Osteoblast (primary cell): Measurements from ENCODE around the gene ATP2B2. TPM values are rescaled to one million over a fixed set of nuclear protein-coding genes. Genes with fewer than 3 reads are reported as not detected.

Source experiments
- DNase-seq: peaks from one replicate; pipeline ENCODE4 v3.0.0; 2011; ENCODE audit warnings: low spot score, mixed read lengths; ENCODE audit not compliant: insufficient read length; ENCODE audit errors: missing footprints
- H2AFZ ChIP-seq: 2 replicates; pipeline ENCODE4 v1.6.0; 2011; ENCODE audit warnings: mild to moderate bottlenecking, low read length
- H3K27ac ChIP-seq: 2 replicates; pipeline ENCODE4 v1.5.1; 2011; ENCODE audit warnings: mild to moderate bottlenecking, low read depth, low read length, moderate library complexity
- H3K27me3 ChIP-seq: 2 replicates; pipeline ENCODE4 v1.6.0; 2012; ENCODE audit warnings: mild to moderate bottlenecking, control low read depth, inconsistent platforms, low read length, moderate library complexity; ENCODE audit not compliant: insufficient read depth
- H3K36me3 ChIP-seq: 2 replicates; pipeline ENCODE4 v1.5.1; 2011; ENCODE audit warnings: mild to moderate bottlenecking, low read length, control low read depth, moderate library complexity; ENCODE audit not compliant: insufficient read depth
- H3K4me1 ChIP-seq: 2 replicates; pipeline ENCODE4 v1.5.1; 2011; ENCODE audit warnings: mild to moderate bottlenecking, low read length, control low read depth, moderate library complexity; ENCODE audit not compliant: insufficient read depth
- H3K4me2 ChIP-seq: 2 replicates; pipeline ENCODE4 v1.6.0; 2011; ENCODE audit warnings: mild to moderate bottlenecking, low read length; ENCODE audit not compliant: insufficient read depth
- H3K4me3 ChIP-seq: fragments of 200-600 bp; sonication (generic); 3 replicates; pipeline ENCODE4 v1.5.1; 2012; ENCODE audit warnings: mild to moderate bottlenecking, low read length, inconsistent platforms; ENCODE audit not compliant: insufficient read depth
- H3K79me2 ChIP-seq: 2 replicates; pipeline ENCODE4 v1.6.0; 2012; ENCODE audit warnings: mild to moderate bottlenecking, low read length, control low read depth, inconsistent platforms; ENCODE audit not compliant: insufficient read depth
- H3K9me3 ChIP-seq: 2 replicates; pipeline ENCODE4 v1.5.1; 2011; ENCODE audit warnings: low read depth, low read length, control low read depth
- H4K20me1 ChIP-seq: 2 replicates; pipeline ENCODE4 v1.6.0; 2012; ENCODE audit warnings: mild to moderate bottlenecking, low read length, control low read depth; ENCODE audit not compliant: insufficient read depth
- CTCF ChIP-seq: IDR thresholded peaks from 2 replicates; pipeline ENCODE4 v1.5.1; 2011; ENCODE audit warnings: mild to moderate bottlenecking, low read depth, low read length, moderate library complexity; ENCODE audit errors: extremely low read depth
- total RNA-seq: library from RNA; depleted of rRNA; stranded (reverse); fragments of >200 nt; gene quantifications from 2 replicates; pipeline ENCODE4 v1.2.3, GENCODE V29; 2012

ATP2B2 gene
- total RNA-seq, 1 donor: not detected

- Histone ChIP-seq H3K79me2 (no peaks in the 10 kb centered on the region), H4K20me1 (no peaks in the 10 kb centered on the region), H3K27ac (no peak overlapping the region), H3K36me3 (no peaks in the 10 kb centered on the region), H3K4me3 (no peak overlapping the region), H3K4me2 (no peak overlapping the region), H2AFZ (no peak overlapping the region), H3K4me1 (peaks cover 22% of the 10 kb centered on the region), H3K27me3 (no peaks in the 10 kb centered on the region), H3K9me3 (peaks cover 3% of the 10 kb centered on the region)
- TF ChIP-seq CTCF: no peak
- DNase-seq: no peak
Measured at GRCh38 chr3:10360478-10360877, 144.9 kb downstream of the ATP2B2 start.

GRCh38 chr3:10359761-10360161, 145.6 kb downstream of the ATP2B2 start:
- TF ChIP-seq CTCF: no peak
- no peaks in the 10 kb centered on the region for H4K20me1 ChIP-seq
- H3K9me3 ChIP-seq: peaks cover 3% of the 10 kb centered on the region

GRCh38 chr3:10358309-10358980, 146.9 kb downstream of the ATP2B2 start:
- peak overlapping the region; percentile 26 for H2AFZ ChIP-seq
- TF ChIP-seq CTCF: no peak
- peak overlapping the region; percentile 56 for H3K4me2 ChIP-seq
- no peaks in the 10 kb centered on the region for H4K20me1 ChIP-seq
- H3K27me3 ChIP-seq: no peaks in the 10 kb centered on the region
- peaks cover 33% of the 10 kb centered on the region for H3K4me1 ChIP-seq
- no peak overlapping the region for H3K4me3 ChIP-seq
- H3K27ac ChIP-seq: peak overlapping the region; percentile 76
- H3K79me2 ChIP-seq: no peaks in the 10 kb centered on the region
- DNase-seq: peak; percentile 30
- no peaks in the 10 kb centered on the region for H3K36me3 ChIP-seq
- H3K9me3 ChIP-seq: peaks cover 3% of the 10 kb centered on the region

More at GRCh38 chr3:10359761-10360161, 145.6 kb downstream of the ATP2B2 start:
- Histone ChIP-seq H3K4me2 (no peak overlapping the region), H3K79me2 (no peaks in the 10 kb centered on the region), H3K36me3 (no peaks in the 10 kb centered on the region), H2AFZ (no peak overlapping the region), H3K27ac (no peak overlapping the region), H3K4me1 (peaks cover 22% of the 10 kb centered on the region), H3K27me3 (no peaks in the 10 kb centered on the region), H3K4me3 (no peak overlapping the region)
- DNase-seq: no peak

GRCh38 chr3:10357592-10358308, 147.6 kb downstream of the ATP2B2 start:
- Histone ChIP-seq H3K27ac (peak overlapping the region; percentile 76), H3K27me3 (no peaks in the 10 kb centered on the region), H3K4me1 (peaks cover 40% of the 10 kb centered on the region), H4K20me1 (no peaks in the 10 kb centered on the region), H3K4me3 (peak overlapping the region; percentile 44), H3K79me2 (no peaks in the 10 kb centered on the region), H3K4me2 (peak overlapping the region; percentile 56), H2AFZ (peak overlapping the region; percentile 77), H3K9me3 (no peaks in the 10 kb centered on the region), H3K36me3 (no peaks in the 10 kb centered on the region)
- peak; percentile 97 for DNase-seq
- TF ChIP-seq CTCF: no peak
